AG09319 (cell line): ENCODE results near the gene MRPL12.

Source experiments
- DNase-seq: peaks from one replicate; pipeline ENCODE4 v3.0.0-alpha.2; 2010; ENCODE audit warnings: low read depth; ENCODE audit errors: extremely low read depth
- TF ChIP-seq, protein P1 (sequence below): IDR thresholded peaks from 2 replicates; pipeline ENCODE4 v1.5.1; 2011; ENCODE audit warnings: low read depth, mild to moderate bottlenecking, inconsistent platforms, low read length, moderate library complexity

MRPL12 gene

GRCh38 chr17:81740395-81740961, 37.3 kb downstream of the MRPL12 start:
- TF ChIP-seq, protein P1, sequence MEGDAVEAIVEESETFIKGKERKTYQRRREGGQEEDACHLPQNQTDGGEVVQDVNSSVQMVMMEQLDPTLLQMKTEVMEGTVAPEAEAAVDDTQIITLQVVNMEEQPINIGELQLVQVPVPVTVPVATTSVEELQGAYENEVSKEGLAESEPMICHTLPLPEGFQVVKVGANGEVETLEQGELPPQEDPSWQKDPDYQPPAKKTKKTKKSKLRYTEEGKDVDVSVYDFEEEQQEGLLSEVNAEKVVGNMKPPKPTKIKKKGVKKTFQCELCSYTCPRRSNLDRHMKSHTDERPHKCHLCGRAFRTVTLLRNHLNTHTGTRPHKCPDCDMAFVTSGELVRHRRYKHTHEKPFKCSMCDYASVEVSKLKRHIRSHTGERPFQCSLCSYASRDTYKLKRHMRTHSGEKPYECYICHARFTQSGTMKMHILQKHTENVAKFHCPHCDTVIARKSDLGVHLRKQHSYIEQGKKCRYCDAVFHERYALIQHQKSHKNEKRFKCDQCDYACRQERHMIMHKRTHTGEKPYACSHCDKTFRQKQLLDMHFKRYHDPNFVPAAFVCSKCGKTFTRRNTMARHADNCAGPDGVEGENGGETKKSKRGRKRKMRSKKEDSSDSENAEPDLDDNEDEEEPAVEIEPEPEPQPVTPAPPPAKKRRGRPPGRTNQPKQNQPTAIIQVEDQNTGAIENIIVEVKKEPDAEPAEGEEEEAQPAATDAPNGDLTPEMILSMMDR, result no peak
- DNase-seq, result no peak

- DNase-seq, result no peak
- TF ChIP-seq, protein P1, result no peak
These were observed 38.0 kb downstream of the MRPL12 start for GRCh38 chr17:81741049-81741593.

- DNase-seq, result no peak
- TF ChIP-seq, protein P1, result no peak
These were observed 38.7 kb downstream of the MRPL12 start for GRCh38 chr17:81741594-81742452.
